Cortex of kidney (tissue), 1 donor: ENCODE results near the gene CDC14B.

ENCODE experiments used
- DNase-seq: peaks from one replicate; lab custom pipeline; 2025; lab: John Stamatoyannopoulos, UW

CDC14B gene

GRCh38 chr9:96485280-96485679 is 134.4 kb downstream of the CDC14B start:
- no peak for DNase-seq

DNA sequence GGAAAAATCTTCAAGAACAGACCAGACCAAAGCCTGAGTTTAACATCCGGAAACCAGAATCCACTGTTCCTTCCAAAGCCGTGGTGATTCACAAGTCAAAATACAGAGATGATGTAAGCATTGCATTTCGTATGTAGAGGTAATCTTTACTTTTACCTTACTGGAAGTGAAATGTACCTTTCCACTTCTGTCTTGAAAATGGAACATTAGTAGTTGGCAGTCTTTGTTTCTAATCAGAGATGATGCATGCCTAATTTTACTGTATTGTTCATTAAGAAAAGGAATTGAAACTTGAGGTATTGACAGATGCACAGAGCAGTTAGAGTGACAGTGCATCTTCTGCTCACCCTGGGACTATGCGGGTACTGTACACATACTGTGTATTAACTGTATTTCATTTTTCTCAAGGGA is 135.1 kb downstream of the CDC14B start:
- DNase-seq = no peak

GRCh38 chr9:96483733-96484390 is 135.8 kb downstream of the CDC14B start:
- no peak for DNase-seq

DNA sequence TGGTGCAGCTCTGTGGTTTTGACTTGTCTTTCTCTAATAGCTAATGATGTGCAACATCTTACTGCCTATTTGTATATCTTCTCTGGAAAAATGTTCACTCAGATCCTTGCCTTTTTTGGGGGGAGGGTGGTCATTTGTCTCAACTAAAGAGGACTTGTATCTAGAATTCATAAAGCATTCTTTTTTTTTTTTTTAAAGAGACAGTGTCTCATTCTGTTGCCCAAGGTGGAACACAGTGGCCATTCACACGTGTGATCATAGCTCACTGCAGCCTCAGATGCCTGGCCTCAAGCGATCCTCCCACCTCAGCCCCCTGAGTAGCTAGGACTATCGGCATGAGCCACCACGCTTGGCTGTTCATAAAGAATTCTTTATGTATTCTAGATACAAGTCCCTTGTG is 136.4 kb downstream of the CDC14B start:
- no peak for DNase-seq

DNA sequence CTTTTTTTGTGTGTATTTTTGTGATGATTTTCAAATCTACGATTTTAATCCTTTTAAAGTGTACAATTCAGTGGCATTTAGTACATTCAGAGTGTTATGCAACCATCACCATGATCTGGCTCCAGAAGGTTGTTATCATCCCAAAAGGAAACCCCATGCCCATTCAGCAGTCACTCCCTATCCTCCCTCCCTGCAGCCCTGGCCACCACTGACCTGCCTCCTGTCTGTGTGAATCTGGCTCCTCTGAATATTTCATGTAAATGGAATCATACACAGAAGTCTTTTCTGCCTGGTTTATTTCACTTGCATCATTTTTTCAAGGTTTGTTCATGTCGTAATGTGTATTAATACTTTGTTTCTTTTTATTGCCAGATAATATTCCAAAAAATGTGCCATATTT is 137.2 kb downstream of the CDC14B start:
- no peak for DNase-seq

GRCh38 chr9:96480736-96481135 is 138.9 kb downstream of the CDC14B start:
- DNase-seq = no peak

DNA sequence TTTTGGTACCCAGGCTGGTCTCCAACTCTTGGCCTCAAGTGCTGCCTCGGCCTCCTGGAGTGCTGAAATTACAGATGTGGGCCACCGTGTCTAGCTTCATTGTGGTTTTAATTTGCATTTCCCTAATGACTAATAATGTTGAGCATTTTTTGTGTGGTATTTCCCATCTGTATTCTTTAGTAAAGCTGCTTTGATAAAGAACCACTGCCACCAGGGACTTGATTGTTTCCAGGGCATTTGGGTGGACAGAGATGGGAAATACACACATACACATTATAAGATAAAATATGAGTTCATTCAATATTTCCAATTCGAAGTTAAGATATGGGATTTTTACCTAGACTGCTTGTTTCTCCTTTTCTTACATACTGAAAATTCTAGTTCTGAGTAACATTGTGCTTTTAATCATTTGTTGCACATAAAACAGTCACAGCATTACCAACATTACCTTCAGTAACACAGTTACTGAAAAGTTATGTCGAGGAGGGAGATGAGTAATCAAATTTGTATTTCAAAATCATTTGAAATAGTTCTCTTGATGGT is 140.7 kb downstream of the CDC14B start:
- DNase-seq = no peak

GRCh38 chr9:96476591-96476990 is 143.1 kb downstream of the CDC14B start:
- DNase-seq = no peak

- DNase-seq = no peak
Measured at GRCh38 chr9:96476013-96476412, 143.6 kb downstream of the CDC14B start.

DNA sequence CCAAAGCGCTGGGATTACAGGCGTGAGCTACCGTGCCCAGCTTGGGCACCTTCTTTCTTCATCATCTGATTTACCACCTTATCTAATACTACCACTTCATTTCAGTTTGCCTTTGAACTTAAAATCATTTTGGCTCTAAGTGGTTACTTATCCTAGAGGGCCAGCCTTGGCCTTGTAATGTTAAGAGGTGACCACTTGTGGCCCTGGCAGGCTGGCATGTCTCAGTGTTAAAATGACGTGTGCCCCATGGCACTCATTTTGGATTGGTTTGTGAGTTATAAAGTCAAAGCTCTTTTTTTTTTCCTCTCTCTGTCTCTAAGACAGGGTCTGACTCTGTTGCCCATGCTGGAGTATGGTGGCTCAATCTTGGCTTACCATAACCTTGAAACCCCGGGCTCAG is 151.9 kb downstream of the CDC14B start:
- DNase-seq = no peak

DNA sequence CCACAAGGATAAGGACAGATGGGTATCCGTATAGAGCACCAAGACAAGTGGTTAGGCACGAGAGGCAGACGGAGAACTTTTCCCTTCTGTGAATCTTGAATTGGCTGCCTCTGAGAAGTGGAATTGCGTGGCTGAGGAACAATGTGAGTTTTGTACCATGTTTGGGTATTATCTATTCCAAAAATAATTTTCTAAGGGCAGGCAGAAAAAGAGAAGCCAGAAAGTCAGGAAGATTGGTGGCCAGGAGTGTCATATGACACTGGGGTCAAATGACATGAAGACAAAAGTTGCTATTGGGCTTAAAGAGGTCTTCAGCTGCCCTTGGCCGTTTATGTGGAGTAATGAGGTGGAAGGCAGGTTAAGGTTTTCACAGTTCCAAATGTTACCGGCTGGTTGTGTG is 155.2 kb downstream of the CDC14B start:
- DNase-seq = no peak

DNA sequence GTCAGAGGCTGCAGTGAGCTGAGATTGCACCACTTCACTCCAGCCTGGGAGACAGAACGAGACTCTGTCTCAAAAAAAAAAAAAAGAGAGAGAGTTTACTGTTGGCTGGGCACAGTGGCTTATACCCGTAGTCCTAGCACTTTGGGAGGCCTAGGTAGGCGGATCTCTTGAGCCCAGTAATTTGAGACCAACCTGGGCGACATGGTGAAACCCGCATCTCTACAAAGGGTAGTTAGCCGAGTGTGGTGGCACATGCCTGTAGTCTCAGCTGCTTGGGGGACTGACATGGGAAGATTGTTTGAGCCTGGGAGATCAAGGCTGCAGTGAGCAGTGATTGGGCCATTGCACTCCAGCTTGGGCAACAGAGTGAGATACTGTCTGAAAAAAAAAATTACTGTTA is 157.1 kb downstream of the CDC14B start:
- no peak for DNase-seq

DNA sequence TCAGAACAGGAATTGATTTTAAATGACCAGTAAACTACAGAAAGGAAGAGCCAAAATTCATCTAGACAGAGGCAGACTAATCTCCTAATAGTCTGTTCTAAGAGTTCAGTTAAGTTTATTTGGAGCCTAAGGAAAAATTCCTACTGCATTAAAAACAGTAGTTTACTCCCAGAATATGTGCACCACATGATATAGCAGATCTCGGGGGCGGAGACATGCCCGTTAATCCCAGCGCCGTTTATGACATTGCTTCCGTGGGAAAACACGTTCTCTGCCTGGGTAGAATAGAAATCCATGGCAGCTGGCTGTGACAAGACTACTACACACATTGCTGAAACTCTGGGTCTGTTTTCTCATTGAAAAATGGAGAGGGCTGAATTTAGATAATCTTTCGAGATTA is 158.3 kb downstream of the CDC14B start:
- no peak for DNase-seq

DNA sequence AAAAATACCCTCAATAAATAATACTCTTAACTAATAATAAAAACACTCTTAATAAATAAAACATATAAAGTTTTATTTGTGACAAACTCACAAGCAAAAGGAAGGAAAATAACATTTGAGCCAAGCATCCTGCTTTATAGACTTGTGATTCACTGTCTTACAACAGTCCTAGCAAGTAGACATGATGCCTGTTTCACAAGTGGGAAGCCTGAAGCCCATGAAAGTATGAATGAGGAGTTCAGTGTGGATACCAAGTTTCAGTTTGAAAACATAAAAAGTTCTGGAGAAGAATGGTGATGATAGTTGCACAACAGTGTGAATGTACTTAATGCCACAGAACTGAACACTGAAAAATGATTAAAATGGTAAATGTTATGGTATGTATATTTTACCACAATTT is 158.8 kb downstream of the CDC14B start:
- DNase-seq = no peak

GRCh38 chr9:96460470-96460869 is 159.2 kb downstream of the CDC14B start:
- DNase-seq = no peak

GRCh38 chr9:96459268-96460007 is 160.2 kb downstream of the CDC14B start:
- DNase-seq = no peak

GRCh38 chr9:96458226-96458625 is 161.4 kb downstream of the CDC14B start:
- no peak for DNase-seq

DNA sequence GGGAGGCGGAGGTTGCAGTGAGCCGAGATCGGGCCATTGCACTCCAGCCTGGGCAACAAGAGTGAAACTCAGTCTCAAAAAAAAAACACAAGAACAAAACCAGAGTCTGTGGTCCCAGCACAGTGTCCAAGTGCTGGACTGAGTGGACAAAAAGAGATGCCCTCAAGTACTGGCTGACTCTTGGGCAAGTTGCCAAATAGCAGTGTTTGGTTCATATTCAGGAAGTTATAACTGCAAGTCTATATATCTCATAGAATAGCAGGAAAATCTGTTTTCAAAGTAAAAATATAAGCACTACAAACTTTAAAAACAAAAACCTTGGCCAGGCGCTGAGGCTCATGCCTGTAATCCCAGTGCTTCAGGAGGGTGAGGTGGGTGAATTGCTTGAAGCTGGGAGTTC is 162.4 kb downstream of the CDC14B start:
- DNase-seq = no peak

GRCh38 chr9:96453625-96454024 is 166.0 kb downstream of the CDC14B start:
- DNase-seq = no peak

DNA sequence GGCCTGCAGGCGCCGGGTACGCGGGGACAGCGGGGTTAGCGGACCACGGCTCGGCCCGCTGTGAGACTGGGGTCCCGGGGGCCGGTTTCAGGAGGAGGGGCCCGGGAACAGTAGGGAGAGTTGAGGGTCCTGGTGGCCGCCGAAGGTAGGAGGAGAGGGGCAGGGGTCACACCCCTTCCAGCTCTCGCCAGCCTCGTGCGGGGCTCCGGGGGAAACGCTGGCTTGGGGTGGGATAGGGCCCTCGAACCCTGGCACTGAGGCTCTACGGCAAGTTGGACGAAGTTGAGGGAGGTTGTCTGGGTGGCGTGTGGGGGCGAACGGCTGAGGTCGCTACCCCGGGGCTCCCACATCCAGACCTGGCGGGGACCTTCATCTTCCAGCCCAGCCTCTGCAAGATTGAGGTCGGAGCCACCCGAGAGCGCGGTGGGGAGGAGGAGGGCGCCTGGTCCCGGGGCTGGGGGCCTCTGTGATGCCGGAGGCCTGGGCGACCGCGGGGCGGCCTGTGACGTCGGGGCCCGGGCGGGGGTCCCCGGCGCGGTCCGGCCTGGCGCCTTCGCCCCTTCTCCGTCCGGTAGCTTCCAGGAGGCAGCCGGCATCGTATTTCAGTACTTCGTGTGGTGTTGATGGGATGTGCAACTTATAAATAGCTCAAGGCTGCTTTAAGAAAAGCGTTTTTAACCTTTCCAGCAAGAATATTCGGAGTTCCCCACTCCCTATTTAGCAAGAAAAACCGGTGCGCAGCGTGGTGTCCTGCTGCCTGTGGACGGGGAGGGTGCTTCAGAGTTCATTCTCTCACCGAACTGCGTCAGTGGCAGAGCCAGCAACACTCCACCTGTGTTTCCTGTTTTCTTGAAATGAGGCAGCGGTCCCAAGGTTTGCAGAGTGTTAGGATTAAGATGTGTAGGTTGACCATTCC is 168.8 kb downstream of the CDC14B start:
- DNase-seq = no peak
